RCC 7860 (cell line): ENCODE results near the gene GPR39.

Source experiments
- DNase-seq: peaks from one replicate; pipeline ENCODE4 v3.0.0-alpha.2; 2015; ENCODE audit warnings: low spot score
- FAIRE-seq: peaks from 2 replicates; lab custom pipeline; 2012; peaks lifted over from hg19 to GRCh38; lab: Jason Lieb, UNC

GPR39 gene

DNA sequence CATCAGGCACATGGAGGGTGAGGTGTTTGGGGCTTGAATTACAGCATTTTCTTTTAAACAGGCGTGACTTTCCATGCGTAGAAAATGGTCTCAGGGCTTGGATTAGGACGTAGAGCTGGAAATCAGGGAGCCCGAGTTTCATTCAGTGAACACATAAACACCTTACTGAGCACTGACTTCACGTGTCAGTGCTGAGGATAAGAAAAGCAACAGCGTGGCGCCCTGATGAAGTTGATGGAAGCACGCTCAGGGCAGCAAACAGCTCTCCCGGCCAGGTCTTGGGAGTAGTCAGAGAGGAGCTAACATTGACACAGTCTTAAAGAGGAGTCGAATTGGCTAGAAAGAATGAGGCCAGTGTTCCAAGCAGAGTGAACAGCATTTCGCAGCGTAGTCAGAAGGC is 142.7 kb downstream of the GPR39 start:
- DNase-seq (no peak), FAIRE-seq (no peak)

DNA sequence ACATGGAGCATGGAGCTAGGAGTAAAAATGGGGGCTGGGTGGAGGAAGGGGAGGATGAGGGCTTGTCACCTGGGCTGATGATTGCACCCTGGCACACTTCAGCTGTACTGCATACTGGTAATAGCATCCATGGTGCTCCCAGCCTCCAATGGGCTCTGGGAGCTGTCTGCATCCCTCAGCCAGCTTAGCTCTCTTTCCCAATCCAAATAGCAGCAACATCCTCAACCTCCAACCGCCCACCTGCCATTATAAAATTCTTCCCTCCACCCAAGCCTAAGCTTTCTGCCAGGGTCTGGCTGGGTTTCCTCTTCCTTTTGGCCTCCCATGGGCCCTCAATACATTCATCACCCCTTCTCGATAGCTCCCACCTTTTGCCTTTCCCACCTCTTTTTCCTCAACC is 143.3 kb downstream of the GPR39 start:
- FAIRE-seq (no peak), DNase-seq (no peak)

DNA sequence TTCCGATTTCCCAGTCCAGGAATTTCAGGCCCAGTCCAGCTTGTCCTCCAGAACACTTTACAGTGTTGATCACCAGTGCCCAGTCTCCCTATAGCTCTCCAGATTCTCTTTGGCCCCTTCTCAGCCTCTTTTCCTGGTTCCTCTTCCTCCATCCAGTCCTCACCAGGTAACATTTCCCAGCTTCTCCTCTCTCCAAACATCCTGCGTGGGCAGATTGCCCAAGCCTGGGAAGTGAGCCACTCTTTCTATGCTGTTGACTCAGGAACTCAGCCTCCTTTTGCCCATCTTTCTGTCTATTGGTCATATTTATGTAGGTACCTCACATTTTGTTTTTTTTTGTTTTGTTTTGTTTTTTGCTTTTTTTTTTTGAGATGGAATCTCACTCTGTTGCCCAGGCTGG is 144.0 kb downstream of the GPR39 start:
- no peak for DNase-seq
- FAIRE-seq = no peak

DNA sequence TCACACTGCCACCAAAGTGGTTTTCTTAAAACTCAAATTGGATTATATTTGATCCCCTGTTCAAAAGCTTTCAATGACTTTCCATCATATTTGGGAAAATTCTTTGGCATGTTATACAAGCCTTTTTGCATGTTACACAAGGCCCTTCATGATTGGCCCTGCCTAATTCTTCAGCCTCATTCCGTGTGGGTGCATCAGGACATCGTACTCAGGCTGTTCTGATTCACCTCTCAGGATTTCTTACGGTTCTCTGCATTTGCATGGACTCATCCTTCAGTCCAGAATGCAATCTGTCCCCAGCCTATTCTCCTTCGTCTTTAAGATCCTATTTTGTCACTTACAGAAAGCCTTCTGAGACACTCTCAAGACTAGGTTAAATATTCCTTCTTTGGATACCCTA is 145.6 kb downstream of the GPR39 start:
- FAIRE-seq (no peak), DNase-seq (no peak)

DNA sequence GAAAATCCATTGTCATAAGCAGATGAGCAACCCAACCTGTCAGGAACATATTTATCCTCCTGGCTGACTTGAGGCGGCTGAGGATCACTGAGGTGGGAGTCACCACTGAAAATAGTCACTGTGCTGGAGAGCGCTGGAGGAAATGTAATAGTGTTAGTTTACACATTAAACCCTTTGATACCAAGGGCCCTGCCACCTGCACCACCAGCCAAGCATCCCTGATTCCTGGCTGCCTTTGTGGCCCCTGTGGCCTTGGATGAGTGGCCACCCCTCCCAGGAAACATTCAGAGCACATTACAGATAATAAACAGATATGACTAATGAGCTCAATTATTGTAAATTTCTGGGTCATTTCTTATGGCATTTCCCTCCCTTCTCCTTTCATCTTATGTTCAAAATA is 147.5 kb downstream of the GPR39 start:
- FAIRE-seq = no peak
- DNase-seq = no peak

DNA sequence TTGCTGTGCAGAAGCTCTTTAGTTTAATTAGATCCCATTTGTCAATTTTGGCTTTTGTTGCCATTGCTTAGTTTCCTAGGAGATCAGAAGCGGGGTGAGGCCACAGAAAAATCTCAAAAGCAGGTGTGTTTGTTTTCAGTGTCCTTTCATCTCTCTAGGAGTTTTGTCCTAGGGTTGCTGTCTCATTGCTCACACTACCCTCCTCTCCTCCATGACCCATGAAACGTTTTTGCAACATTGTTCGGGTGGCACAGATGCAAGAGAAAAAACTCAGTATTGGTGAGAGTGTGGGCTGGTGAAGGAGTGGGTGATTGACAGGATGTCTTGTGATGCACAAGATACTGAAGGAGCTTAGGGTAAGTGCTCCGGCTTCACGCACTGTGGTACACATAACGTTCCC is 149.8 kb downstream of the GPR39 start:
- no peak for DNase-seq
- FAIRE-seq = no peak

DNA sequence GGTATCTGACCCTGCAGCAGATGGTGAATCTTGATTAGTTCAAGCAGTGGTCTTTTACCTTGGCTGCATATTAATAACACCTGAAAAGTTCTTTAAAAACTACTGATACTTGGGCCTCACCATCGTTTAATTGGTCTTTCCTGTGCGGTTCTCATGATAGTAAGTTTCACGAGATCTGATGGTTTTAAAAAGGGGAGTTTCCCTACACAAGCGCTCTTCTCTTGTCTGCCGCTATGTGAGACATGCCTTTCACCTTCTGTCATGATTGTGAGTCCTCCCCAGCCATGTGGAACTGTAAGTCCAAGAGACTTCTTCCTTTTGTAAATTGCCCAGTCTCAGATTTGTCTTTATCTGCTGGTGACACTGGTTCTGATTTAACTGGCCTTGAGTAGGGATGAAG is 151.1 kb downstream of the GPR39 start:
- no peak for FAIRE-seq
- no peak for DNase-seq

DNA sequence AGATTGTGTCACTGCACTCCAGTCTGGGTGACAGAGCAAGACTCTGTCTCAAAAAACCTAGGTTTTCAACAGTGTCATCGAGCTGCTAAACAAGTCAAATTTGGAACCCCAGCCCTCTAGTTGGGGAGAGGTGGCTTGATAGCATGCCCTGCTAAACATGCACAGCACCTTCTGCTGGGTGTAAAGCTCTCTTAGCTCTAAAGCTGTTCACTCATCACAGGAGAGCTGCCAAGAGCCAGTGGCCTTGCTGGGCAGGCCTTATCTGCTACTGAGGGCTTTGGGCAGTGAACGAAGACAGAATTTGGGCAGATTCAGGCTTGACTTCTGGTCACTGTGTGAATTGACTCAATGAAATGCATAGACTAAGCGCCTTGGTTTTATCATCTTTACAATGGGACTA is 152.1 kb downstream of the GPR39 start:
- no peak for FAIRE-seq
- DNase-seq = no peak

DNA sequence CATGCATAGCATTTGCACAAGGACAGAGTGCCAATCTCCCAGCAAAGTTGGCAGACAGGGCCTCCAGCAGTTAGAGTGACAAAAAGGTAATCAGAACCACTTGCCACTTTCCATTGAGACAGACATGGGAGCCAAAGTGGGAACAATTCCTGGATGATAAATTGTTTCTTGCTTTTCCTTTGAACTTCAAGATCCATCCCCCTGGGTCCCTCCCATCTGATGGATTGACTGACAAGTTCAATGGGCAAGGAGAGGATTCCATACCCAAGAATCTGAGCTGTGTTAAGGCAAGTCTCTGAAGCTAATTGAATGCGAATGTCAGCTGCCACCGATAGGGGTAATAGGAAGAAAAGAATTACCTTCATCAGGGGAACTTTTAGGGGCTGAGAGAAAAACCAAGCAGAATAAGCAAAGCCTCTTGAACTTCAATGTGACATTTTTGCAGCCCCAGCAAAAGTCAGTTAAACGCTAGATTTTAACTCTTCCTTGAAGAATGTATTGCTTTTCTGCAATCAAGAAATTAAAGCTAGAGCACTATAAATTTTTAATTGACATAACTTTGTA is 156.9 kb downstream of the GPR39 start:
- FAIRE-seq (no peak), DNase-seq (no peak)

DNA sequence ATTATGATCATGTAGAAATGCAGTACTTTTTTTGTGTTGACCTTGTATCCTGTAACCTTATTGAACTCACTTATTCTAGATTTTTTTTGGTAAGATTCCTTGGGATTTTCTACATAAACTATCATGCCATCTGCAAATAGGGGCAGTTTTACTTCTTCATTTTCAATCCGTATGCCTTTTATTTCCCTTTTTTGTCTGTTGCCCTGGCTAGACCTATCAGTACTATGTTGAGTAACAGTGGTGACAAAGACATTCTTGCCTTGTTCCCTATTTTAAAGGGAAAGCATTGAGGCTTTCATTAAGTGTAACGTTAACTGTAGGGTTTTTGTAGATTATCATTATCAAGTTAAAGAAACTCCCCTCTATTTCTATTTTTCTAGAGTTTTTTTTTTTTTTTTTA is 161.1 kb downstream of the GPR39 start:
- FAIRE-seq (no peak), DNase-seq (no peak)

DNA sequence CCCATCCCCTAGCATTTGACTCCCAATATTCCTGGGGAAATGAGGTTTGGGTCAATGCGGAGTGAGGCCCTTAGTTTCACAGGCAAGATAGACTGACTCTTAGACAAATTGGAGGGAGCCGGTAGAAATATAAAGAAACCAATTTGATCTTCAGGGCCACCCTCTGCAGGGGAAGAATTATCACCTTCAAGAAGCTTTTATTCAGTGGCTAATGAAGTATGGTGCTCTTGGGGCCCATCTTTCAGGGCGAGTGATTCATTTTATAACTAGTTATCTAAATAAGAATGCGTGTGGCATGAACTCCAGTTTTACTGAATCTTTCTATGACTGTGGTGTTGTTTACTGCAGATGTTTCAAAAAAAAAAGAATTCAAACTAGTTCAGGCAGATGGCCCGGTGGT is 165.0 kb downstream of the GPR39 start:
- DNase-seq (no peak), FAIRE-seq (no peak)

DNA sequence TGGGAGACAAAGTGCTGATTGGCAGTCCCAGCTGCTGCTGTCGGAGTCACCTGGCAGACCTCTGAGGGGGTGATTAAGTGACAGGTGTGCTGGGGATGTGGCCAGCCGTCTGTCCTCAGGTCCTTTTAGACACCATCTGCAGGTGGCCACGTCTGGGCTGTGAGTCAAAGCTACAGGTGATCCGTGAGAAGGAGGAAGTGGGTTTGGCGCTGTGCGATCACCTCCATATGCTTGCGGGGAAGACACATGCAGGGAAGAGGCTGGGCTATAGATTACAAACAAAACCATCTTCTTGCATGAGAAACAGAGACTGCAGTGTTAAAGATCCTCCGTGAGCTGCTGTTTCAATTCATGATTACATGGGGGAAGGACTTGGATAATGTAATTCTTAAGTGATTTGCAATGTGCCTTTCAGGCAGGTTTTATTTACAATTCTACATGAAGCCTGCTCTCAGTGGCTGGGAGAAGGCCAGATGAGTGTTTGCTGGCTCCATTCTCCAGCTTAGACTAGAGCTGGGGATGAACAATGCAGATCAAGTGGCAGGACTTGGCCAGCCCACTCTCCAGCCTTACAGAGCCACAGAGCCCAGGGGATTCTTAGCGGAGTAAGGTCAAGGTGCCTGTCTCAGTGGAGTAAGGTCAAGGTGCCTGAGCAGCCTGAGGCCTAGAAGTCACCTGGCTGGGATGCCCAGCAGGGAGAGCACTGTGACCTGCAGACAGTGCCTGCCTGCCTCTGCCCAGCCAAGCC is 165.6 kb downstream of the GPR39 start:
- FAIRE-seq = no peak
- no peak for DNase-seq

DNA sequence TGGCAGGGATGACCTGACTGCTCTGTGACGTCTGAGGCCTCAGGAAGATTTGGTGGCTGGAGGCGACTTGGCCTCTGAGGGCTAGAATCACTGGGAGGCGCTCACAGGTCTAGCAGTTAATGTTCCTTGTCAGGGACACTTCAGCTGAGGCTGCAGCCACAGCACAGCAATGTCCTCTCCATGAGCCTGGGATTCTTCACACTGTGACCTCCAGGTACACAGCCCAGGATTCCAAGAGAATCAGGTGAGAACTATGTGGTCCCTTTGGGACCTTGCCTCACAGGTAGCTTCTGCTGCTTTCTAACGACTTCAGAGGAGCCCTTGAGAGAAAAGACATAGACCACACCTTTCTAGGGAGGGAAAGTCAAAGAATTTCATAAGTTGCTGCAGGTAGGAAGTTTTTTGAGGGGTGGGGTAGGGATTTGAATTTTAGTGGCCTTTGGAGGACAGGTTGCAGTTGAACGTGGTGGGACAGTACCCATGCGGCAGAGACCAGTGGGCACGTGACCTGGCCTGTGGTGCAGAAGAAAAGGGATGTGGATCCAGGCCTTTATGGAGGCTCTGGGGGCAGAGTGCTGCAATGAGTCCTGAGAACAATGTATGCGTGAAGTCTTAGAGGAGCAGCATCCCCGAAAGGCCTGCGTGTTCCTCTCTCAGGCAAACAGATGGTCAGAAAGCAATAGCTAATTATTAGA is 167.2 kb downstream of the GPR39 start:
- no peak for DNase-seq
- FAIRE-seq = no peak

DNA sequence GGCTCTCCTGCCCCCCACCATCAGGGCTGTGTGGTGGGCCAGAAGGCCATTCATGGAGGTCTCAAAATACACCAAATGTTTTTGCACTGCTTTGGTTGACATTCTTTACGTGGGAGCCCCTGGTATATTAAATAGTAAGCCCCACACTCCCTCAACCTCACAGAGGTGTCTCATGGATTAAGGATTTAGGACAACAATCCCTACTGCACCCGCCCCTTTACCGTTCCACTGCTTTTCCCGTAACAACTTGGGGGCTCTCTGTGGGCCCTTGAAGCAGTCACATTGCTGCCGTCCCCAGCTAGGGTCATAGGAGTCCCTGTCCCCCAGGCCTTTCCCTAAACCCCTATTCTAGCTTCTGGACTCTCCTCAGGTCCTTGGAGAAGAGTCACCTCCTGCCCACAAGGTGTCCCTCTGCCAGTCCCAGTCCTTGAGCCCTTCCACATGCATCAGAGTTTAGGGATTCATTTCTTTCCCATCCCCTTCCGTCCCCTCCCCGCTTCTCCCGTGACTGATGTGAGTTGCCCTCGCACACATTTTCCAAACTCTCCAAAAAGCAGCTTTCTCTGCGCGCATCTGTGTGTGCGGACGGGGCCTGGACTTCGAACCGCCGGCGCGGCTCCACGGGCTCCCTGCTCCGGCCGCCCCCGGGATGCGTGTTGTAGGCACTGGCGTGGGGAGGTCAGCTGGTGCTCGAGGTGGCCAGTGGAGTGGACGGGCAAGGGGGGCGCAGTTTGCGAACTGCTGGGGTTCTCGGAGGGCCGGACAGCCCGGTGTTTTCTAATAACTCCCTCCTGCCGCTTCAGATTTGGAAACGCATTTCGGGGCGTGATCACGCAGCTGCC is 168.6 kb downstream of the GPR39 start:
- FAIRE-seq (no peak), DNase-seq (no peak)

DNA sequence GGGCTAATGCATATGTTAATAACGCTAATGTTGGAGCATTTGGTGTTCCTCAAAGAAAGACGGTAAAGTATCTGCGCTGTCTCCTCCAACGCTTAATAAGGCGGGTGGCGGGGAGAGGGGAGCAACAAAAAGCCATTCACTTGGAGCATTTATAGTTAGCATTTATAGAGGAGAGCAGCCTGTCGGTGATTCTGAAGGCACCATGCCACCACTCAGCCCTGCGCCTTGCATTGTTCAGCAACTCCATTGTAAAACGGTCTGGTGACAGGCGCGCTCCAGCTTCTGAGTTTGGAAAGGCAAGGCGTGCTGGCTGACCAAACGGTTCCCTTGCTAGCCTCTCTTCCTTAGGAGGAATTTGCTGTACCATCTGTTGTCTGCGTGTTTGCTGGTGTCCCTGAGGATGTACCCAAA is 169.5 kb downstream of the GPR39 start:
- no peak for FAIRE-seq

DNA sequence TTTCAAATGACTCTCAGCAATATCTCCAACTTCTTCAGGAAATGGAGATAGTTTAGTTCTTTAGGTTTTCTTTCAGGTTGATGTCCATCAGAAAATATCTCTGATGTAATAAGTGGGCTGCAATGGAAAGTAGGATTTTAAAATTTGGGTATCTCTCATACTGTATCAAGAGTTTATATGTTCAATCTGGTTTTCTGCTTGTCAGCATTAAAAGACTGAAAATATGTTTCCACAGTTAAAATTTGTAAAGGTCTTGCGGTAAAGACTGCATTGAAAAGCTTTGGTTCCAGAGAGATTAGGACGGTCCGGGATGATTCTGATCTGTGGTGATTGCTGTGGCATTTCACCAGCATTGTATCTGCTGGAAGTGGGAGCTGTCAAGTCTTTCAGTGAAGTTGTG is 170.2 kb downstream of the GPR39 start:
- DNase-seq (no peak), FAIRE-seq (no peak)

More for the DNA sequence above, 169.5 kb downstream of the GPR39 start:
- DNase-seq = no peak

DNA sequence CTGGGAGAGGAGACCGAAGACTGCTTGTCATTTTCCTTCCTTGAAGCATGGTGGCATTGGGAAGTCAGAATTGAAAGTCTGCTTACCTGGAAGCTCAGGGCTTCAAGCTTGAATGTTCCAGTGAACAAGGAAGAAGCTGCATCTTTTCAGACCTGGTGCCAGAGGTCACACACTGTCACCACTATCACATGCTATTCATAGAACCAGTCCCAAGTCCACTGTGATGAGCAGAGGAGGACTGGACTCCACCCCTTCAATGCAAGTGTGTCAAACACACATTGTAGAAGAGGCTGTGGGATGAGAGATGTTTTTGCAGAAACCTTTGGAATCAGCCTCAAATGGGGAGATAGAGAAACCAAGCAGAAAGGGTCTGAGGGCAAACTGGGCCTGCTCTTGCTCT is 172.0 kb downstream of the GPR39 start:
- FAIRE-seq = no peak

DNA sequence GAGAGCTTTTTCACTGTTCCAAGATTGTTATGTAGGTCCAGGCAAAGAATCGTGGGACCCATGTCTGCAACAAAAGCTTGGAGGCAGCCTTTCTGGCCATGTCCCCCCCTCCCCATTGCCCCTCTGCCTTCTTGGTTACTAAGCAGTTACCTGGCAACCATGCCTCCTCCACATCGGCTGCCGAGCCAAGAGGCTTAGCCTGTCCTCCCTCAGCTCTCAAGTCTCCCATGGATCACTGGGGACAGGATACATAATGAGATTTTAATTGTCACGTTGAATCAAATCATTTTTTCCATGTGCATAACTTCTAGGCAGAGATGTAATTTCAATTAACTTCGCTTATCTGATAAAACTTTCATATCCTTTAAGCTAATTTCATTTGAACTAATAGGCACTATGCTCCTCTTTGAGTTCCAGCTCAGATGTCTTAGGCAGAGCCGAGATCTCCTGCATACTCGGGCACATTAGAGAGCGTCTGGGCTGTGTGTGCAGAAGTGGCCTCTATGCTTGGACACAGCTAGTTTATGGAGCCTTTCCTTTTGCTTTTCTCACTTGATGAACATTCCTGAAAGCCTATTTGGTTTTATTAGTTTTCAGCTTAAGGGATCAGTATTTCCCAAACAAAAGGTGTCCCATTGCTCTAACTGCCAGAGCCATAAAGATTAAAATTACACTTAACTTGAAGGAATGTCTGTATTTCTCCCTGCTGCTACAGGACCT is 172.7 kb downstream of the GPR39 start:
- DNase-seq (no peak), FAIRE-seq (no peak)

More for the DNA sequence above, 172.0 kb downstream of the GPR39 start:
- no peak for DNase-seq

DNA sequence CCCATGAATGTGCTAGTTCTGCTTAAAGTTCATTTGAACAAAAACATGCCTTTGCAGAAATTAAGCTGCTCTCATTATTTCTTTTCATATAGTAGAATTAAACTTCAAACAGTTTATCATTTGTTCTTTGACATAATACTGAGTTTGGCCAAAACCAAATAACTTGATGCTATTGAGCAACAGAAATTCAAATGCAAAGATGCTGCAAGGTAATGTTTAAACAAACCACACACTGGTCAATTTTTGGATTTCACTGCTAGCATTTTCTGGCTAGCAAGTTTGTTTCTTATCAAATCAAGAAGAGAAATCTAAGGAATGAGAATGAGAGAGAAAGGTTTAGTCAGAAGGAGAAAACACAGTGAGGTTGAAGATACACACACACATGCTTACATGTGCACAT is 173.4 kb downstream of the GPR39 start:
- FAIRE-seq (no peak), DNase-seq (no peak)

DNA sequence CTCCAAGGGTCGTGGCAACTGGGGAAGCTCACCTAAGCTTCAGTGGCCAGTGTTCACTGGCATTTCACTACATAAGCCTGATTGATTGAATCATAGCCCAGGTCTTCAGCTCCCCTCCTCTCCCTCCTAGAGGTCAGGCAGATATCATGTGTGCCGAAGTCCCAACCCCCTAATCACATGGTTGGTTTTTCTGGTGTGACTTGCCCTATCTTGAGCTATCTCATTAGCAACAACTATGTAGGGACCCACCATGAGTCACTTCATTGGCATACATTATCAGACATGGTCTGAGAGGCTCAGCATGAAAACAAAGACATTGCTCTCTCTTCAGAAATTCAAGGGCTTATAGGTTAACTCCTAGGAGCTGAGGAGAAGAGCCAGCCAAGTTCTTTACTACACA is 176.6 kb downstream of the GPR39 start:
- FAIRE-seq (peak; percentile 69), DNase-seq (peak; percentile 63)

DNA sequence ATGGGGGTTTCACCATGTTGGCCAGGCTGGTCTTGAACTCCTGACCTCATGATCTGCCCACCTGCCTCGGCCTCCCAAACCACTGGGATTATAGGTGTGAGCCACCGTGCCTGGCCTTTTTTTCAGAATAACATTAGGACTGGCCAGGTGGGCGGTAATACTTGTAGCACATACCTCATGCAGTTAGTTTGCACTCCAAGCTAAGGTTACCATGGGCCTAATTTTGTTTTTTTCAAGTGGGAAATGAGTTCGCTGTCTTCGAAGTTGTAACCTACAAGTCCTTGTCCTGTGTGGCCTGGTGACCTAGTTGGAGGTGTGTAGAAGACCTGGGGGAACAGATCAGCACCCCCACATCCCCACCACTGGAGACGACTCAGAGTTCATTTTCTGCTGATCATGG is 178.6 kb downstream of the GPR39 start:
- FAIRE-seq = no peak
- DNase-seq = no peak
